NT2/D1 (cell line): ENCODE results near the gene SRGAP3.

Source experiments
- SUZ12 ChIP-seq: IDR thresholded peaks from 2 replicates; pipeline ENCODE4 v1.6.1; 2011; ENCODE audit not compliant: insufficient read length, insufficient read depth; ENCODE audit errors: extremely low read depth
- YY1 ChIP-seq: IDR thresholded peaks from 2 replicates; pipeline ENCODE4 v1.6.1; 2011; ENCODE audit not compliant: insufficient read length, insufficient read depth
- ZNF274 ChIP-seq: IDR thresholded peaks from 2 replicates; pipeline ENCODE4 v1.6.1; 2011; ENCODE audit warnings: mild to moderate bottlenecking, low read depth, low read length

DNA sequence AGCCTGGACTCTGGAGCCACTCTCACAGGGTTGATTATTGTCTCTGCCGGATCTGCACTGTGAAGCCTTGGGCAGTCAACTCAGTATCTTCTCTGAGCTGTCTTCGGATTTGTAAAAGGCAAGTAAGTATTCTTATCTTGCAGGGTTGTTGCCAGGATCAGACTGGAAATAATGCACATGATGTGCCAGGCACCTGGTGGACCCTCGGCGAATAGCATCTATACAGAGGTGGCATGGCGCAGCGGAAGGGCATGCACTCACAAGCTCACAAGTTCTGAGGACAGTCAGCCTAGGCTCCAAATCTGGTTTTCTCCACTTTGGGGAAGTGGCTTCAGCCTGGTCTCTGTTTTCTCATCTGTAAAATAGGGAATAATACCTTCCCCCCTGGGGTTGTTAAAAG lies 113.9 kb downstream of the SRGAP3 start:
- TF ChIP-seq ZNF274 (no peak), YY1 (no peak), SUZ12 (no peak)
